HepG2 (cell line): Measurements from ENCODE around the gene RNPS1. TPM values are rescaled to one million over a fixed set of nuclear protein-coding genes. Genes with fewer than 3 reads are reported as not detected.

Experiments used
- BORCS8-MEF2B ChIP-seq: sonication (generic); formaldehyde crosslinking; IDR thresholded peaks from 2 replicates; pipeline ENCODE4 v1.8.0; 2022; ENCODE audit warnings: mild to moderate bottlenecking, missing genetic modification reagents
- ETV5 ChIP-seq: IDR thresholded peaks from 2 replicates; pipeline ENCODE4 v1.6.1; 2018; ENCODE audit warnings: missing biosample characterization, missing genetic modification reagents, inconsistent platforms, borderline replicate concordance
- FOXK2 ChIP-seq: fragments of 450-650 bp; IDR thresholded peaks from 2 replicates; pipeline ENCODE4 v1.6.1; 2016
- HOXA3 ChIP-seq: sonication (generic); formaldehyde crosslinking; IDR thresholded peaks from 2 replicates; pipeline ENCODE4 v1.5.0; 2020; ENCODE audit warnings: missing genetic modification reagents
- KLF13 ChIP-seq: sonication (generic); formaldehyde crosslinking; IDR thresholded peaks from 2 replicates; pipeline ENCODE4 v1.4.0; 2020; ENCODE audit warnings: mild to moderate bottlenecking, missing genetic modification reagents
- NCOR1 ChIP-seq: fragments of 200-600 bp; sonication (generic); IDR thresholded peaks from 2 replicates; pipeline ENCODE4 v1.7.0; 2017; ENCODE audit warnings: antibody characterized with exemption, low read length, borderline replicate concordance
- NFYC ChIP-seq: IDR thresholded peaks from 2 replicates; pipeline ENCODE4 v1.6.1; 2016; ENCODE audit warnings: missing genetic modification reagents, missing compliant biosample characterization
- NR2F6 ChIP-seq, 2 experiments: IDR thresholded peaks; 2 replicates each; pipeline ENCODE4 v1.6.1; 2016; ENCODE audit warnings: antibody characterized with exemption in 1 of 2, mild to moderate bottlenecking in 1 of 2
- RORA ChIP-seq: sonication (generic); formaldehyde crosslinking; IDR thresholded peaks from 2 replicates; pipeline ENCODE4 v1.5.0; 2020; ENCODE audit warnings: mild to moderate bottlenecking, missing genetic modification reagents, moderate library complexity
- SRF ChIP-seq: IDR thresholded peaks from 2 replicates; pipeline ENCODE4 v1.6.1; 2011; ENCODE audit warnings: mild to moderate bottlenecking, low read depth, low read length, moderate library complexity
- TEAD3 ChIP-seq: optimal IDR thresholded peaks from 2 replicates; pipeline ENCODE3; 2016; ENCODE audit warnings: borderline replicate concordance
- TIGD3 ChIP-seq: sonication (generic); formaldehyde crosslinking; IDR thresholded peaks from 2 replicates; pipeline ENCODE4 v1.5.1; 2020; ENCODE audit warnings: mild to moderate bottlenecking, missing genetic modification reagents, borderline replicate concordance
- ZNF589 ChIP-seq: sonication (generic); formaldehyde crosslinking; conservative IDR thresholded peaks from 2 replicates; pipeline ENCODE4 v1.8.0; 2022; ENCODE audit warnings: mild to moderate bottlenecking, moderate library complexity, missing genetic modification reagents
- ZNF597 ChIP-seq: sonication (generic); formaldehyde crosslinking; IDR thresholded peaks from 2 replicates; pipeline ENCODE4 v1.5.0; 2020; ENCODE audit warnings: missing genetic modification reagents
- ZNF614 ChIP-seq: IDR thresholded peaks from 2 replicates; pipeline ENCODE4 v1.6.1; 2018; ENCODE audit warnings: missing biosample characterization, missing genetic modification reagents, inconsistent platforms, borderline replicate concordance
- ZSCAN30 ChIP-seq: sonication (generic); formaldehyde crosslinking; IDR thresholded peaks from 2 replicates; pipeline ENCODE4 v1.5.0; 2020; ENCODE audit warnings: mild to moderate bottlenecking, missing genetic modification reagents
- polyA plus RNA-seq, 8 experiments: library from polyadenylated mRNA; depleted of rRNA in 3 of 8; stranded (reverse) in 7 of 8; unstranded in 1 of 8; fragments of >200 nt; fragmentation: Illumina TruSeq in 4 of 8; extraction: Trizol in 4 of 8; gene quantifications; 2 replicates each; pipeline versions ENCODE4 v1.2.1 to v1.2.3, GENCODE V29; 2011 to 2016; ENCODE audit warnings: low read depth in 4 of 8, missing spikeins in 1 of 8, mixed read lengths in 1 of 8; ENCODE audit not compliant: insufficient read depth in 1 of 8
- total RNA-seq, 5 experiments: library from RNA; depleted of rRNA; stranded (reverse); fragments of >200 nt; fragmentation: Illumina TruSeq; extraction: Trizol; gene quantifications; 2 replicates each; pipeline ENCODE4 v1.2.3, GENCODE V29; 2016; ENCODE audit warnings: low read depth in 1 of 5
- TF ChIP-seq, protein P1 (sequence below): sonication (generic); formaldehyde crosslinking; conservative IDR thresholded peaks from 2 replicates; pipeline ENCODE4 v1.8.0; 2022; ENCODE audit warnings: low read depth, missing genetic modification reagents
- TF ChIP-seq, protein P2 (sequence below): sonication (generic); formaldehyde crosslinking; IDR thresholded peaks from 2 replicates; pipeline ENCODE4 v1.5.1; 2020; ENCODE audit warnings: mild to moderate bottlenecking, missing genetic modification reagents, moderate library complexity
- TF ChIP-seq, protein P3 (sequence below), 2 experiments: sonication (generic) in 1 of 2; formaldehyde crosslinking in 1 of 2; IDR thresholded peaks; 2 replicates each; pipeline versions ENCODE4 v1.5.1 to v1.6.1; 2011 to 2020; ENCODE audit warnings: borderline replicate concordance in 1 of 2, low read depth in 1 of 2, low read length in 1 of 2, mild to moderate bottlenecking in 1 of 2, missing genetic modification reagents in 1 of 2, moderate library complexity in 1 of 2

The RNPS1 gene
- total and polyA plus RNA-seq, 2 of the 13 experiments (the other 11 are each of a cell fraction or from before 2014, with no cell fraction given) = 126 to 133 TPM

- TF ChIP-seq, protein P1, sequence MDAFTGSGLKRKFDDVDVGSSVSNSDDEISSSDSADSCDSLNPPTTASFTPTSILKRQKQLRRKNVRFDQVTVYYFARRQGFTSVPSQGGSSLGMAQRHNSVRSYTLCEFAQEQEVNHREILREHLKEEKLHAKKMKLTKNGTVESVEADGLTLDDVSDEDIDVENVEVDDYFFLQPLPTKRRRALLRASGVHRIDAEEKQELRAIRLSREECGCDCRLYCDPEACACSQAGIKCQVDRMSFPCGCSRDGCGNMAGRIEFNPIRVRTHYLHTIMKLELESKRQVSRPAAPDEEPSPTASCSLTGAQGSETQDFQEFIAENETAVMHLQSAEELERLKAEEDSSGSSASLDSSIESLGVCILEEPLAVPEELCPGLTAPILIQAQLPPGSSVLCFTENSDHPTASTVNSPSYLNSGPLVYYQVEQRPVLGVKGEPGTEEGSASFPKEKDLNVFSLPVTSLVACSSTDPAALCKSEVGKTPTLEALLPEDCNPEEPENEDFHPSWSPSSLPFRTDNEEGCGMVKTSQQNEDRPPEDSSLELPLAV (CRISPR knock-in tag) = no peak
- no peak for TF ChIP-seq BORCS8-MEF2B (CRISPR knock-in tag)
- TF ChIP-seq, protein P2, sequence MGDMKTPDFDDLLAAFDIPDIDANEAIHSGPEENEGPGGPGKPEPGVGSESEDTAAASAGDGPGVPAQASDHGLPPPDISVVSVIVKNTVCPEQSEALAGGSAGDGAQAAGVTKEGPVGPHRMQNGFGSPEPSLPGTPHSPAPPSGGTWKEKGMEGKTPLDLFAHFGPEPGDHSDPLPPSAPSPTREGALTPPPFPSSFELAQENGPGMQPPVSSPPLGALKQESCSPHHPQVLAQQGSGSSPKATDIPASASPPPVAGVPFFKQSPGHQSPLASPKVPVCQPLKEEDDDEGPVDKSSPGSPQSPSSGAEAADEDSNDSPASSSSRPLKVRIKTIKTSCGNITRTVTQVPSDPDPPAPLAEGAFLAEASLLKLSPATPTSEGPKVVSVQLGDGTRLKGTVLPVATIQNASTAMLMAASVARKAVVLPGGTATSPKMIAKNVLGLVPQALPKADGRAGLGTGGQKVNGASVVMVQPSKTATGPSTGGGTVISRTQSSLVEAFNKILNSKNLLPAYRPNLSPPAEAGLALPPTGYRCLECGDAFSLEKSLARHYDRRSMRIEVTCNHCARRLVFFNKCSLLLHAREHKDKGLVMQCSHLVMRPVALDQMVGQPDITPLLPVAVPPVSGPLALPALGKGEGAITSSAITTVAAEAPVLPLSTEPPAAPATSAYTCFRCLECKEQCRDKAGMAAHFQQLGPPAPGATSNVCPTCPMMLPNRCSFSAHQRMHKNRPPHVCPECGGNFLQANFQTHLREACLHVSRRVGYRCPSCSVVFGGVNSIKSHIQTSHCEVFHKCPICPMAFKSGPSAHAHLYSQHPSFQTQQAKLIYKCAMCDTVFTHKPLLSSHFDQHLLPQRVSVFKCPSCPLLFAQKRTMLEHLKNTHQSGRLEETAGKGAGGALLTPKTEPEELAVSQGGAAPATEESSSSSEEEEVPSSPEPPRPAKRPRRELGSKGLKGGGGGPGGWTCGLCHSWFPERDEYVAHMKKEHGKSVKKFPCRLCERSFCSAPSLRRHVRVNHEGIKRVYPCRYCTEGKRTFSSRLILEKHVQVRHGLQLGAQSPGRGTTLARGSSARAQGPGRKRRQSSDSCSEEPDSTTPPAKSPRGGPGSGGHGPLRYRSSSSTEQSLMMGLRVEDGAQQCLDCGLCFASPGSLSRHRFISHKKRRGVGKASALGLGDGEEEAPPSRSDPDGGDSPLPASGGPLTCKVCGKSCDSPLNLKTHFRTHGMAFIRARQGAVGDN = peak; percentile 32
- TF ChIP-seq NFYC (CRISPR knock-in tag) = 0 out of 2 replicates have a peak, but pooled peaks have one; percentile 18
- TF ChIP-seq TIGD3 (CRISPR knock-in tag) = no peak
- TF ChIP-seq TEAD3 (CRISPR knock-in tag) = peak; percentile 18
- TF ChIP-seq FOXK2 = peak; percentile 70
- peak; percentile 33; the same call in 1 of the 2 replicates for TF ChIP-seq ETV5 (CRISPR knock-in tag)
- TF ChIP-seq, protein P3, sequence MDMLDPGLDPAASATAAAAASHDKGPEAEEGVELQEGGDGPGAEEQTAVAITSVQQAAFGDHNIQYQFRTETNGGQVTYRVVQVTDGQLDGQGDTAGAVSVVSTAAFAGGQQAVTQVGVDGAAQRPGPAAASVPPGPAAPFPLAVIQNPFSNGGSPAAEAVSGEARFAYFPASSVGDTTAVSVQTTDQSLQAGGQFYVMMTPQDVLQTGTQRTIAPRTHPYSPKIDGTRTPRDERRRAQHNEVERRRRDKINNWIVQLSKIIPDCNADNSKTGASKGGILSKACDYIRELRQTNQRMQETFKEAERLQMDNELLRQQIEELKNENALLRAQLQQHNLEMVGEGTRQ (IDR thresholded peaks at IDR 0.05; ENCODE audit: low read depth, low read length) = no peak
- TF ChIP-seq, protein P3 (CRISPR knock-in tag; IDR thresholded peaks at IDR 0.05; ENCODE audit: borderline replicate concordance) = no peak
- TF ChIP-seq SRF = peak; percentile 32; the same call in 1 of the 2 replicates
- peak; percentile 58; the same call in 1 of the 2 replicates for TF ChIP-seq HOXA3
- no peak for TF ChIP-seq ZNF597 (CRISPR knock-in tag)
- TF ChIP-seq KLF13 = no peak
- TF ChIP-seq ZSCAN30 (CRISPR knock-in tag) = no peak
- no peak for TF ChIP-seq ZNF589 (CRISPR knock-in tag)
- TF ChIP-seq NCOR1 = peak; percentile 61; the same call in 1 of the 2 replicates
- TF ChIP-seq ZNF614 (CRISPR knock-in tag) = 0 out of 2 replicates have a peak, but pooled peaks have one; percentile 39
- TF ChIP-seq NR2F6 (IDR thresholded peaks at IDR 0.05) = peak; percentile 81
- TF ChIP-seq NR2F6 (CRISPR knock-in tag; IDR thresholded peaks at IDR 0.05) = peak; percentile 83
- no peak for TF ChIP-seq RORA
Observed at GRCh38 chr16:2226245-2226793, 41.6 kb downstream of the RNPS1 start (continued).
